GM21786 (cell line): Measurements from ENCODE around the gene GPX5.
"Not testable (repeated sequence)": the region's sequence is repeated elsewhere in the genome, so short reads cannot be mapped to it uniquely, and the experiment has no call there.

ENCODE experiments used
- ATAC-seq: cut with Tn5 transposase; IDR thresholded peaks from one replicate; pipeline ENCODE4 v1.9.1; 2021; ENCODE audit not compliant: unreplicated experiment

The GPX5 gene

DNA sequence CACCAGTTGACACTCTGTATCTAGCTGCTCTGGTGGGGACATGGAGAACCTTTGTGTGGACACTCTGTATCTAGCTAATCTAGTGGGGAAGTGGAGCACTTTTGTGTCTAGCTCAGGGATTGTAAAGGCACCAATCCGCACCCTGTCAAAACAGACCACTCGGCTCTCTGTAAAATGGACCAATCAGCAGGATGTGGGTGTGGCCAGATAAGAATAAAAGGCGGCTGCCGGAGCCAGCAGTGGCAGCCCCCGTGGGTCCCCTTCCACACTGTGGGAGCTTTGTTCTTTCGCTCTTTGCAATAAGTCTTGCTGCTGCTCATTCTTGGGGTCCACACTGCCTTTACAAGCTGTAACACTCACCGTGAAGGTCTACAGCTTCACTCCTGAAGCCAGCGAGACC is 13.3 kb upstream of the GPX5 start:
- ATAC-seq = not testable (repeated sequence)

DNA sequence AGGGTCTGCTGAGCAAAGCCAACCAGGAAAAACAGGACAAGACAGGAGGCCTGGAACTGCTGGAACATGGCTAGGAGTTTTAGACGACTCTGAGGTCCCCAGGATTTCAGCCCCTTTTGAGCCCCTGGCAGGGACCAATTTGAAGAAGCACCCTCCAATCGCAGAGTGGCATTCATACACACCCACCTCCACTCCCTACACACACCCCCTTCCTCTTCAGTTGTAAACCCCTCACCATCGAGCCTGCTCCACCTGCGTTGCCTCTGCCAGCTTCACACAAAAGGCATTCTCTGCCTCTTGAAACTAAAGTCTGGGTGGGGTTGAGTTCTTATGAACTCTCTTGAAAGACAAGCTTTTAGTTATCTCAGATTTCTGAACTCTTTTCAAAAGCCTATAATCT is 10.0 kb upstream of the GPX5 start, which contains the start of gene GPX6:
TSS of gene GPX6 (minus strand) at position 118 of the 400 bp plus-strand sequence. CDS start at position 68, 50 bp downstream.
- no peak for ATAC-seq

DNA sequence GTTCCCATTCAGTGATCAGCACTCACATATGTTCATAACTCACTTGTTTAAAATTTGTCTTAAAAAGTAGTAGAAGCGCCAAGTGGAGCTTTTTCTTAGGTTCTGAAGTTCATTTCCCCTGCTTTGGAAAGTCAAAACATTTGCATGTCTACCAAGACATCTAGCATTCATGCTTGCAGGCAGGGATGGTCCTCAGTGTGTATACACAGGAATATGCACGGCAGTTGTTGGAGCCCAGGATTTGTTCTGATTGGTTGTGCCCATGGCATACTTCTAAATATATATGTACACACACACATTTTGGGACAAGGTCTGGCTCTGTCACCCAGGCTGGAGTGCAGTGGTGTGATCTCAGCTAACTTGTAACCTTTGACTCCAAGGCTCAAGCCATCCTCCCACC is 7.7 kb upstream of the GPX5 start:
- ATAC-seq = no peak

DNA sequence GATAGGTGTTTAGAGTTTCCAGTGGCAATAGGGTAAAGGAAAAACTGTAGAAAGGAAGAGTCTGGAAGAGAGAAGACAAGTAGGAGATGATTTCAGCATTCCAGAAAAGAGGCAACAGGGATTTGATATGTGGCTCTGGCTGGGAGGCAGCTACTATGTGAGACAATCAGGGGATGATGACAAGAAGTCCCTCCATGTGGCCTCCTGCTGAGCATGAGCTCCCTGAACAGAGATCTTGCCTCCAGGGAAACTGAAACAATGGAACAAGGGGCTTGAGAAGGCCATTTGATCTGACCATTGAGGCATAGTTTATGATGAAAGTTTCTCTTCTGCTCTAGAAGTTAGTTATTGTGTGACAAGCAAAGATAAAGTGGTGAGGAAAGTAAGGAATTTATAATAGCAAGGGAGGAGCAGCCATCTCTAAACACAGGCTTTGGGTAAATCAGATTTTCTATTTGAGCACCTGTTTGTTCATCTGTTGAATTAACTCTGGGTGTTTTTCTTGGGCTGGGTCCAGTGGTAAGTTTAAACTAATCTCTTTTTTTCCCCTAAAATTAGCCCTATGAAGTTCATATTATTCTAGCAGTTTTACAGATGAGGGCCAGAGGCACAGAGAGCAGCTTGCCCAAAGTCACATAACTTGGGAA is 3.0 kb upstream of the GPX5 start:
- no peak for ATAC-seq

DNA sequence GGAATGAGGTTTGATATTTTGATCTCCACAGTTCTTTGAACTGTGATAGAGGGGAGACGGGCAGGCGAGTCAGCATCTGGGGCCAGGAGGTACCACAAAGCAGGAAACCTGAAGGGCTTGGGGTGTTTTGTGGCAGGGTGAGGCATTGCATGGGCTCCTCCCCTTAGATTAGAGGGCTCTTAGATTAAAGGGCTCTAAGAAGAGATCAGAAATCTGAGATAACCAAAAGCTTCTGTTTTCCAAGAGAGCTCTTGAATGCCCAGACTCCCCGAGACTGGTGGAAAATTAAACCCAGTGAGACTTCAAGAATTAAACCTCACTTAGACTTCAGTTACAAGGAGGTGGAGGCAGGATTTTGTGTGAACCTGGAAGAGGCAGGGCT is 2.4 kb upstream of the GPX5 start:
- ATAC-seq = no peak

DNA sequence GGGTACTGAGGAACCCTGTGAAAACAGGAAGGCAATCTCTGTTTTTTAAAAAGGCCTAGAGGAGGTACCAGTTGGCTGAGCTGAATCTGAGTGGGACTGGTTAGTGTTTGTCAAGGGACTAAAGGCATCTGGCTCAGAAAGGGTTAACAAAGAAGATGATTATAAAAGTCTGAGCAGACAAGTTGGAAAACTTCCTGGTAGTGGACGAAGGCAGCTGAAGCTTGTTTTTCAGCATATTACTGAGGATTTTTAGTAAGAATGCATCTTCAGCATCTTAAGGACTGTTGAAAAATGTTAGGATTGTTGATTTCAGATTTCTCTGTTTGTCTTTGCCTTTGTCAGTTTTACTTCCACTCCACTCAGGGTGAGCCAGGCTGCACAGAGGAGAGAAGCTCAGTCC is 5.1 kb downstream of the GPX5 start:
- no peak for ATAC-seq

DNA sequence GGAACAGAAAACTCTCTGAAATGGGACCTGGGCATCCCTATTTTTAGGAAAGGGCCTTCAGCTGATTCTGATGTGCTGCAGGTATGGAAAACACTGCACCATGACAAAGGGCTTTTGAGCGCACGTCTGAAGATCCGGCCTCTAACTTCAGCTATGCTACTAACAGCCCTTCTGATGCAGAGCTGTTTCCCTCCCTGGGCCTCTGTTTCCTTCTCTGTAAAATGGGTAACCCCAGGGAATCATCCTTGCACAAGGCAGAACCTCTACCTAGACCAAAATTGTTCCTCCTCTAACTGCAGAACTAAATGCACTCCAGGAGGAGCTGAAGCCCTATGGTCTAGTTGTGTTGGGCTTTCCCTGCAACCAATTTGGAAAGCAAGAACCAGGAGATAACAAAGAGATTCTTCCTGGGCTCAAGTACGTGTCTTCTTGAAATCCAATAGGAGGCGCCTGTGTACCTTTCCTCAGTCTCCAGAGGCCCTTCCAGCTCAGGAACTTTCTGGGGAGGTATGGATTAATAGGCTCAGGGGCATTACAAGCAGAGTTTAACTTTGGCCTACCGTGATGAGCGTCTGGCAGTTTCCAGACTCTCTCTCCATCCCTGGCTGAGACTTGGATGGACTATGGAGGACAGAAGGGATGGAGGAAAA is 5.9 kb downstream of the GPX5 start:
- no peak for ATAC-seq

DNA sequence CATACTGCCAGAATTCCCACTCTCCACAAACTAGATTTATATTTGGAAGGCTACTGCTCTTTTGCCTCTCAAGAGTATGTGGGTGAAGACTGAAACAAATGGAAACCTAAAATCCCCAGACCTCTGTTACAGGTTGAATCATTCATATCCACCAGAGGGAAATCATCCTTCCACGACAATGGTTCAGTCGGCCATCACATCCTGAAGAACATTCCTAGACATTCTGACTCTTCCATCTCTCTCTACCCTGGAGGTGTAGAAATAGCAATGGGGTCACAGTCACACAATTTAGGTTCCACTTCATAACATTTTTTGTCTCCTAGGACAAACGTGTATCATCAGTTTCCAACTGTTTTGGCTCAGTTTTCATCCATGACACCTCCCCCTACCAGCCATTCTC is 8.6 kb downstream of the GPX5 start:
- no peak for ATAC-seq

DNA sequence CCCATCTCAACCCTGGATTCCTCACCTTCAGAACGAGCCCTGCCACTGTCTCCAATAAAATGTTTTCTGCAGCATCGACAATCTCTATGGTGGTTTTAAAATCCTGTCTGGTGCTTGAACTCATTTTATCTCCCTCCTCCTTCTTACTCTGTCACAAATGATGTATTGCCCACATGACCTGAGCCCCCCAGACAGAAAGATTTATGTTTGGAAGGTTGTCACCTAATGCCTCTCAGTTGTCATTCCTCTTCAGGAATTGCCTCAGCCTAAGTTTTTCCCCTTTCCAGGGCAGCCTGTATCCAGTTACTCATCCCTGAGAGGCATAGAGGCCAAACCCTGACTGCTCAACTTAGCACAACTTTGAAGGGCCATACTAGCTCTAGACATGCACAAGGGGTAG is 9.2 kb downstream of the GPX5 start:
- ATAC-seq = no peak

DNA sequence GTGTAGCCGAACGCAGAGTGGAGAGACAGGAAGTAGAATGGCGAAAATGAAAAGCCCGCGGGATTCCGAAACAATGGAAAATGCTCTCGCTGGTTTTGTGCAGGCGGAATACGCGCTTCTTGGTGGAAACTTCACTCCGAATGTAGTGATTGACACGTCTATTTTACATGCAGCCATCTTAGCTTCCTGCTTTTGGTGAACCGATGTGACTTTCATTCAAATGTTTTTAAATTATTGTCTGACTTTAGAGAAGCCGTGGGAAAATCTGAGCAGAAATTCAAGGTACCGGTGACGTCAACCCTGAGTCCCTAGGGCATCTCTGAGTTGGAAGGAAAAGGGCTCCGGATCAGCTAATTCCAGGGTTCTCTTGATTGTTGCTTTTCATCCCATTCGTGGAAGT is 11.4 kb downstream of the GPX5 start:
- ATAC-seq = no peak

DNA sequence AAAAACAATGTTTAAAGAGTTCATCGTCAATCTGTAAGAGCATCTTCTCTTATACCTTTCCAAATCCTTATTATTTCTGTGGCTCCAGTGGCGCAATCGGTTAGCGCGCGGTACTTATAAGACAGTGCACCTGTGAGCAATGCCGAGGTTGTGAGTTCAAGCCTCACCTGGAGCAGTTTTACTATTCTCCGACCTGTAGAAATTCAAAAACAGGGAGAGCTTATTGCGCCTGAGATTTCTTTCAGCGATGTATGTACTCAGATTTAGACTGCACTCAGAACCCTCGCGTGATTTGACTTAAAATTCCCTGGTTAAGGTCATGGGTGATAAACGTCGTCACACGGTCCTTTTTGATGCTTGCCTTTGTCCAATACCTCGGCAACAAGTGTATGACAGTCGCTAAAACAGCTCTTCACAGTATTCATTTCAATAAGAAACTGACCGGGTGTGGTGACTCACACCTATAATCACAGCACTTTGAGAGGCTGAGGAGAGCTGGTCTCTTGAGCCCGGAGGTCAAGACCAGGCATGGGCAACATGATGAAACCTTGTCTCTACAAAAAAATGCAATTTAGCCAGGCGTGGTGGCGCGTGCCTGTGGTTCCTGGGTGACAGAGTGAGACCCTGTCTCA is 11.9 kb downstream of the GPX5 start:
- ATAC-seq = no peak

DNA sequence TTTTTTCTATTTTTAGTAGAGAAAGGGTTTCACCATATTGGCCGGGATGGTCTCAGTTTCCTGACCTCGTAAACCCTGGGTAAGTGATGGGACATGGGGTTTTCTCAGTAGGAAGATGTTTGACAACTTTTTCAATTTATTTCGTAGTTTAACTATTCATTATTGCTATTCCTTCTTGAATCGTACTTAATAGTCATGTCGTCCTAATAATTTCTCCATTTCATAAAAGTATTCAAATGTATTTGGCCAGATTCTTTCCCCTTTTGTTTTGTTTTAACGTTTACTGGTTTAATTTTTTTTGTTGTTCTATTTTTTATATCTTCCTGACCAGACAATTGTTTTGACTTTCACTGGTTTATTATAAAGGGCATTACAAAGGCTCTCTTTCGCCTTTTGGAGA is 16.3 kb downstream of the GPX5 start:
- no peak for ATAC-seq

DNA sequence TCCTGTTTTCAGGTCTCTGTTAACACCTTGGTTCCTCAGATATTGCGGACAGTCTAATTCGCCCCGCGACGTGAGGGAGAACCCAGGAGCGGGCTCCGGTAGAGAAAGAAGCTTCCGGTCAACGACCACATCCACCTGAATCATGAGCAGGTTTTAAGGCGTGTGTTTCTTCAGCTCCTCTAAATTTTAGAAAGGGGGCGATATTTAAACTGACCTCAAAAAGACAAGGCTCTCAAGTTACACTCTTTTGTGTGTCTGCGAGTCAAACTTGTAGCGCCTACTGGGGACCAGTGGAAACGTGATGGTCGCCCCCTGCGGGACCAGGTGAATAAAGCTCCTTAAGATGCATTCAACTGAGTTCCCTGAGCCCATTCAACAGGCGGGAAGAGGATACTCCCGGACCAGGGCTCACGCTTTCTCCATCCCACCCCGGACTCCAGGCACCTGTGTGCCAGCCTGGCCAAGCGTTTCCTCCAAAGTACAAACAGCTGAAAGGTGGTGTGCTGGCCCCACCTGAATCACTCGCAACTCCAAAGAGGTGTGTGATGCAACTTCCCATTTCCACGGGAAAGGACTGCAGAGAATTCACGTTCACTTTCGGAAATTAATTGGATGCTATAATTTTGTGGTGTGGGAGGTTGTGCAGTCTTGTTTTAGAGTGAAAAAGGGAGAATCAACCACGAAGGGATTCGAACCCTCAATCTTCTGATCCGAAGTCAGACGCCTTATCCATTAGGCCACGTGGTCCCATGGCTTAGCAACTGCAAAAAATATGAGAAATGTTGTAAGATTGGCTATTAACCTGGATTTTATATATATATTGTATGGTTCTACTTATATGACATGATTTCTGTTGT is 17.0 kb downstream of the GPX5 start:
- peak; percentile 64 for ATAC-seq

DNA sequence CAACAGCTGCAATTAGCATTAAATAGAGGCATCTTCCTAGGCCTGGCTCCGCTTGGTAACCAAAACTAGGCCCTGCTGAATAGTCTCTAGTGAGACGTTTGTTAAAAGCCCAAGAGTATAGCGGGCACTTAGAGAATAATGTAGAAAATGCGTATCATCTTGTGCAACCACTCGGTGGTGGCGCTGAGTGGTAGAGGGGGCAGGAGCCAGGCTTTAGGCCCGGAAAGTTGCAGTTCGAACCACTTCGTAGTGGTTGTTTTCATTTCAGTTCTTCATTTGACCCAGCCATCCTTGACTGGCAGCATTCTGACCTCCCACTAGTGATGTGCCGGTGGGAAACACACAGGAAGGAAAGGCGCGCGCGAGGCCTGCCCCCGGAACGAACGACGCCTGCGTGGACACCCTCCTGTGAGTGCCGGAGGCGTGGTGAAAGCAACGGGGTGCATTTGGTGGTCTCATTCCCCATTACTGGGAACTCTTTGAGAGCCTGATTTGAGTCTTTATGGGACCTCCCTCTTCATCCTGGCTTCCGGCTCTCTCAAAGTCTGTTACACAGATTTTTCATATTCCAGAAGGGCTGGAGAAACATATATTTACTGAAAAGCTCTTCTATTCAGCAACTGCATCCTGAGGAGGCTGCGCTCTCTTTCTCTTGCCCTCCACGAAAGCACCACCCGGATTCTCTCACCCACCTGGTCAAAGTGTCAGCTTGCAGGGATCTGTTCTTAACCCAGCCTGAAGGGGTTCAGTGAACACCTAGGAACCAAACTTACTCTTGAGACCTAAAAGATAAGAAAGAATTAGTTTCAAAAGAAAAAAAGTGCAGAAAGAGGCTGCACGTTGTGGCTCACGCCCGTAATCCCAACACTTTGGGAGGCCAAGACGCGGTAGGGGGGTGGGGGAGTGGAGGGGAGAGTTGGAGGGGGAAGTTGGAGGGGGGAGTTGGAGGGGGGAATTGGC is 18.2 kb downstream of the GPX5 start:
- no peak for ATAC-seq

DNA sequence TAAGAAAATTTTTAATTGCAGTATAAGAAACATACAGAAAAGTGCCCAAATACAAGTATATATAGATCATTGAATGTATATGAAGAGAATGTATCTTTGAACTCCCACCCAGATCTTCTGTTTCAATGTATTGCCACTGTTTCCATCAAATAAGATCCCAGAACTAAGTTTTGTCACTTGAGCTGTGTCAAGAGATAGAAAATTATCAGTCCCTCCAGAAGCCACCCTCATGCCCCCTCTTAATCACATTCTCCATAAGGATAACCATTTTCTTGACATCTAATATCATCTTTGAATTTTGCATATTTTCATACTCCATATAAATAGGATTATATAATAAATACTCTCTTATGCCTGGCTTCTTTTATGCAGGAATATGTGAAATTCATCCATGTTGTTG is 20.3 kb downstream of the GPX5 start:
- no peak for ATAC-seq

DNA sequence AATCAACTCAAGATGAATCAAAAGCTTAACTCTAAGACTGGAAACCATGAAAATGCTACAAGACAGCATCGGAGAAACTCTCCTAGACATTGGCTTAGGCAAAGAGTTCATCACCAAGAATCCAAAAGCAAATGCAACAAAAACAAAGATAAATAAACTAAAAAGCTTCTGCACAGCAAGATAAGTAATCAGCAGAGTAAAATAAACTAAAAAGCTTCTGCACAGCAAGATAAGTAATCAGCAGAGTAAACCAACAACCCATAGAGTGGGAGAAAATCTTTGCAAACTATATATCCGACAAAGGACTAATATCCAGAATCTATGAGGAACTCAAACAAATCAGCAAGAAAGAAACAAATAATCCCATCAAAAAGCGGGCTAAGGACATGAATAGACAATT is 21.3 kb downstream of the GPX5 start:
- not testable (repeated sequence) for ATAC-seq

DNA sequence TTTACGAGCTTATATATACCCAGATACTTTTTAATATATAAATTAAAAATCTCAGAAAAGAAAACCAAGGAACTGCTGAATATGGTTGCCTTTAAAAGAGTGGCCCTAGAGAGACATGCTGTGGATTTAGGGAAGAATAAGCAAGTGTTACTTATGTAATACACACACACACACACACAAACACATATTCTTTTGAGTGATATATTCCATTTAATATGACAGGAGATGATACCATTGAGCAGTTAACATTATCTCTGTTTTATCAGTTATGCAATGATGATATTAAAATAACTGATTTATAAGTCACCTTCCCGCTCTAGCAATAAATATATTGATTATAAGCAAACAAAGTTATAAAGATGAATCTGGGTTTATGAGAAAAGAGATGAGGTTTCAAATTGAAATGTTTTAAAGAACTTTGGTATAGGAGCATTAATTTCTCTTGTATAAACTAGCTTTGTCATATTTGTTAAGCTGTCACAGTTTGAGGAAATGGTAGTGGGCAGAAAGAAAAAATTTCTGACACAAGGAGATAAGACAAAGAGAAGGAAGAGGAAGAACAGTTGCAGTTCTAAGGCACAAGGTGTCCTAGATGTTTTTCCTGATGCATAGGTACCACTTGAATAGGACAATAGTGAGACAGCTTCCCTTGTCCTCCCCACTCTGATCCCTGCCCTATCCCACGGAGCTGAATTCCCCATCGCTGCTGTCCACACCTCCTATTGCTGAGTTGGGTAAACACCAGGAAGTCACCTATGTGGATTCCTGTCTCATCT is 26.4 kb downstream of the GPX5 start:
- no peak for ATAC-seq

DNA sequence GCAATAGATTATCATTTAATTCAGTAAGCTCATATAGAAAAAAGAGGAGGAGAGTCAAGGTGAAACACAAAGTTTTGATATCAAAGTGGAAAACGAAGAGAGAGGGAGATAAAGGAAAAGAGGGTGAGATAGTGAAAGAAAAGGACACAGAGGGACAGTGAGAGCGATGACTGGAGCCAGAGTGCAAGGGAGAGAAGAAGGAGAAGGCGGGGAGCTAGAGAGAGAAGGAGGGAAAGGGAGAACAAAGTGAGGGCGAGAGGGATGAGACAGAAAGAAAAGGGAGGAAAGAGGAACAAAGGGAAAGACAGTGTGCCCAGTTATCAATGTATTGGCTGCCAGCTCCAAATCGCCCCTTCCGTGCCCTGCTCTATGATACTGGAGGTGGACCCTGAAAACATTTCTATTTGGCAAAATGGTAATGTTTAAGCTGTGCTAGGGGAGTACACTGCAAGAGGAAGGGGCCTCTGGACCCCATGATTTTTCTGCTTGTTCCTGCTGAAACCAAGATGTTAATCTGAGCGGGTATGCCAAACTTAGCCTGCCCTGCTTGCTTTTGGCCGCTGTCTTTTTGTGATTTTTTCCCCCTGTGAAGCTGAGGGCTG is 27.8 kb downstream of the GPX5 start:
- ATAC-seq = no peak
